ENCODE data around the gene IKZF3.

DNA sequence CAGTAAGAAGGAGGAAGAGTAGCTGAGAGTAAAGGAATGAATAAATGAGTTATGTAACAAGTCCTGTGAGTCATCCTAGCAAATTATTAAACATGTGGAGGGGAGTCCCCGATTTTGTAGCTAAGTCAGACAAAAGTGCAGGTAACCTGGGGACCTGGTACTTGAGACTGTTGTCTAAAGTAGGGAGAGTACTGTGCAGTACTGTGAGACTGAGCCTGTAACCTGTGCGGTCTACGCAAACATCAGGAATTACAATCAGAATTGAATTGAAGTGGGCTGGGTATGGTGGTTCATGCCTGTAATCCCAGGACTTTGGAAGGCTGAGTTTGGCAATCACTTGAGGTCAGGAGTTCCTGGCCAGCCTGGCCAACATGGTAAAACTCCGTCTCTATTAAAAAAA is 35.7 kb downstream of the IKZF3 start:
- TF ChIP-seq, protein P1, sequence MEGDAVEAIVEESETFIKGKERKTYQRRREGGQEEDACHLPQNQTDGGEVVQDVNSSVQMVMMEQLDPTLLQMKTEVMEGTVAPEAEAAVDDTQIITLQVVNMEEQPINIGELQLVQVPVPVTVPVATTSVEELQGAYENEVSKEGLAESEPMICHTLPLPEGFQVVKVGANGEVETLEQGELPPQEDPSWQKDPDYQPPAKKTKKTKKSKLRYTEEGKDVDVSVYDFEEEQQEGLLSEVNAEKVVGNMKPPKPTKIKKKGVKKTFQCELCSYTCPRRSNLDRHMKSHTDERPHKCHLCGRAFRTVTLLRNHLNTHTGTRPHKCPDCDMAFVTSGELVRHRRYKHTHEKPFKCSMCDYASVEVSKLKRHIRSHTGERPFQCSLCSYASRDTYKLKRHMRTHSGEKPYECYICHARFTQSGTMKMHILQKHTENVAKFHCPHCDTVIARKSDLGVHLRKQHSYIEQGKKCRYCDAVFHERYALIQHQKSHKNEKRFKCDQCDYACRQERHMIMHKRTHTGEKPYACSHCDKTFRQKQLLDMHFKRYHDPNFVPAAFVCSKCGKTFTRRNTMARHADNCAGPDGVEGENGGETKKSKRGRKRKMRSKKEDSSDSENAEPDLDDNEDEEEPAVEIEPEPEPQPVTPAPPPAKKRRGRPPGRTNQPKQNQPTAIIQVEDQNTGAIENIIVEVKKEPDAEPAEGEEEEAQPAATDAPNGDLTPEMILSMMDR (IDR thresholded peaks at IDR 0.05; ENCODE audit: borderline replicate concordance, extremely low read depth, low read length, poor library complexity, severe bottlenecking), result no peak
- no peak for TF ChIP-seq EZH2 (IDR thresholded peaks at IDR 0.05; ENCODE audit: borderline replicate concordance, low read depth, low read length, severe bottlenecking)
